Keratinocyte (primary cell): Measurements from ENCODE around the gene PSAP.

Experiments used
- EZH2 ChIP-seq: IDR thresholded peaks from one replicate; pipeline ENCODE4 v1.6.1; 2012; ENCODE audit warnings: inconsistent platforms, mild to moderate bottlenecking, low read length, moderate library complexity
- TF ChIP-seq, protein P1 (sequence below), 3 experiments: IDR thresholded peaks in 1 of 3; conservative IDR thresholded peaks in 1 of 3; optimal IDR thresholded peaks in 1 of 3; 2 replicates in 2 of 3; 3 replicates in 1 of 3; pipeline versions ENCODE3 to v1.5.1; 2011; ENCODE audit warnings: low read length in 3 of 3, mild to moderate bottlenecking in 3 of 3, moderate library complexity in 2 of 3, control low read depth in 1 of 3, inconsistent platforms in 1 of 3; ENCODE audit not compliant: insufficient read depth in 2 of 3; ENCODE audit errors: extremely low read depth in 1 of 3

DNA sequence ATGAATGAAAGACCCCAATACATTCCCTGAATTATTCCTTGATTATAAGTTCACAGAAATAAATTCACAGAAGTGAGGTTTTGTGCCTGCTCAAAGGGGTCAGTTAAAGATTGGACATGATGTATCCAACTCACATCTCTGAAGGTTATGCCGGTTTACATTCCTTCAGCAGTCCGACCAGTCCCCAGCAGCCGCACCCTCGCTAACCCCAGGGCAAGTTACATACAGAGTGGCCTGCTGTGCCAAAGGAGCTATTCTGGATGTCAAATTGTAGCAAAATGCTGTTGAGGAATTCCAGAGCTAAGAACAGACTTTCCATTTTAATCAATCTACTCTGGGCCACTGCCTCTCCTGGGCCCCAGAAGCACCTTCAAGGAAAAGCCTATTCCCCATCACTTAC, 20.3 kb downstream of the PSAP start:
- TF ChIP-seq, protein P1, sequence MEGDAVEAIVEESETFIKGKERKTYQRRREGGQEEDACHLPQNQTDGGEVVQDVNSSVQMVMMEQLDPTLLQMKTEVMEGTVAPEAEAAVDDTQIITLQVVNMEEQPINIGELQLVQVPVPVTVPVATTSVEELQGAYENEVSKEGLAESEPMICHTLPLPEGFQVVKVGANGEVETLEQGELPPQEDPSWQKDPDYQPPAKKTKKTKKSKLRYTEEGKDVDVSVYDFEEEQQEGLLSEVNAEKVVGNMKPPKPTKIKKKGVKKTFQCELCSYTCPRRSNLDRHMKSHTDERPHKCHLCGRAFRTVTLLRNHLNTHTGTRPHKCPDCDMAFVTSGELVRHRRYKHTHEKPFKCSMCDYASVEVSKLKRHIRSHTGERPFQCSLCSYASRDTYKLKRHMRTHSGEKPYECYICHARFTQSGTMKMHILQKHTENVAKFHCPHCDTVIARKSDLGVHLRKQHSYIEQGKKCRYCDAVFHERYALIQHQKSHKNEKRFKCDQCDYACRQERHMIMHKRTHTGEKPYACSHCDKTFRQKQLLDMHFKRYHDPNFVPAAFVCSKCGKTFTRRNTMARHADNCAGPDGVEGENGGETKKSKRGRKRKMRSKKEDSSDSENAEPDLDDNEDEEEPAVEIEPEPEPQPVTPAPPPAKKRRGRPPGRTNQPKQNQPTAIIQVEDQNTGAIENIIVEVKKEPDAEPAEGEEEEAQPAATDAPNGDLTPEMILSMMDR (optimal IDR thresholded peaks at IDR 0.05 in 1 of 3, IDR thresholded peaks at IDR 0.05 in 1 of 3, conservative IDR thresholded peaks at IDR 0.05 in 1 of 3; ENCODE audit: extremely low read depth in 1 of 3, insufficient read depth in 2 of 3, low read length in 3 of 3) = no peak
- no peak for TF ChIP-seq EZH2
